HCT116 (cell line): ENCODE data around the gene CAT.

Experiments
- JUND ChIP-seq: IDR thresholded peaks from 2 replicates; pipeline ENCODE4 v1.6.1; 2012
- POLR2A ChIP-seq: IDR thresholded peaks from 2 replicates; pipeline ENCODE4 v1.7.0; 2011; ENCODE audit warnings: borderline replicate concordance; ENCODE audit not compliant: insufficient read depth, insufficient read length; ENCODE audit errors: extremely low read depth
- ZFX ChIP-seq: fragments of 450-650 bp; IDR thresholded peaks from 2 replicates; pipeline ENCODE4 v1.6.1; 2017

GRCh38 chr11:34415538-34415937, 23.2 kb upstream of the CAT start:
- TF ChIP-seq POLR2A: no peak
- no peak for TF ChIP-seq JUND
- TF ChIP-seq ZFX: no peak
